Calu3 (cell line): Measurements from ENCODE around the gene FRMD5. TPM values are rescaled to one million over a fixed set of nuclear protein-coding genes. Genes with fewer than 3 reads are reported as not detected.

Experiments used
- BruUV-seq: library from RNA; stranded (reverse); fragments of 400-500 nt; replicated peaks from 2 replicates; lab custom pipeline; 2021; lab: Mats Ljungman, UMichigan
- CTCF ChIA-PET: fragments of 300-600 bp; sonication (Branson Sonifier 250); formaldehyde crosslinking; loops from one replicate; lab custom pipeline; 2022; ENCODE audit warnings: antibody characterized with exemption; lab: Charles Lee
- DNase-seq: peaks from one replicate; pipeline ENCODE4 v3.0.0; 2022
- H3K27ac Mint-ChIP-seq: one replicate; pipeline ENCODE4 v1.8.0; 2022; ENCODE audit warnings: mixed read lengths; ENCODE audit not compliant: unreplicated experiment
- H3K27me3 Mint-ChIP-seq: one replicate; pipeline ENCODE4 v1.8.0; 2022; ENCODE audit warnings: mixed read lengths; ENCODE audit not compliant: unreplicated experiment
- H3K36me3 Mint-ChIP-seq: one replicate; pipeline ENCODE4 v1.8.0; 2022; ENCODE audit warnings: mild to moderate bottlenecking, moderate library complexity, mixed read lengths; ENCODE audit not compliant: insufficient read depth, unreplicated experiment
- H3K4me1 Mint-ChIP-seq: one replicate; pipeline ENCODE4 v1.8.0; 2022; ENCODE audit warnings: mild to moderate bottlenecking, low read depth, mixed read lengths; ENCODE audit not compliant: unreplicated experiment
- H3K4me3 Mint-ChIP-seq: one replicate; pipeline ENCODE4 v1.8.0; 2022; ENCODE audit warnings: mild to moderate bottlenecking, low read depth, moderate library complexity, mixed read lengths; ENCODE audit not compliant: unreplicated experiment
- H3K9me3 Mint-ChIP-seq: one replicate; pipeline ENCODE4 v1.8.0; 2022; ENCODE audit warnings: low read depth, mixed read lengths; ENCODE audit not compliant: unreplicated experiment
- CTCF ChIP-seq: fragments of 200-600 bp; IDR thresholded peaks from one replicate; pipeline ENCODE4 v1.8.0; 2022; ENCODE audit warnings: antibody characterized with exemption; ENCODE audit not compliant: unreplicated experiment
- intact Hi-C: fragments of 100-400 bp; cut with micrococcal nuclease; formaldehyde crosslinking; loops from one replicate; pipeline ENCODE4 v1.10.0; 2022; ENCODE audit not compliant: unreplicated experiment
- total RNA-seq: library from RNA; stranded (reverse); gene quantifications from 2 replicates; pipeline ENCODE4 v1.2.3, GENCODE V29; 2022

The FRMD5 gene
- total RNA-seq, 1 experiment from 2014 or later: 10.9 TPM

DNA sequence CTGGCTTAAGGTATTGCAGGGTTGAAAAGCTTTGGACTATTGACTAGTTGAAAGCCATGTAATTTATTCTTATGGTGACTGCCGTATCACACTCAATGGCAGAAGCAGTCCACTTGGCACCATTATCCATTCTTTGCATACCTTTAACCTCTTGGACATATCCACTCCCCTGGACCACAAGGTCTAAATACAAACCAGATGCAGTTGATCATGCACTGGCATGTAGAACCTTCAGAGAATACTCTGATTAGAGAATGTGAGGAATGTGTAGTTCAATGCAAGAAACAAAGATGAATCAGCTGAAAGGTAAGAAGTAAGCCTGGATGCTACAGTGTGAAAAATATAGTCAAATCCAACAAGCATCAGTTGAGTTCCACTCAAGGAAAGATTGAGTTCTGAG is 93.1 kb downstream of the FRMD5 start:
- H3K4me3 Mint-ChIP-seq: peak overlapping the region; percentile 58
- TF ChIP-seq CTCF: no peak
- no peaks in the 10 kb centered on the region for H3K27me3 Mint-ChIP-seq
- H3K36me3 Mint-ChIP-seq: no peaks in the 10 kb centered on the region
- H3K9me3 Mint-ChIP-seq: no peaks in the 10 kb centered on the region
- CTCF ChIA-PET: no interaction called here
- DNase-seq: no peak
- peak overlapping the region; percentile 90 for H3K27ac Mint-ChIP-seq
- BruUV-seq: no TSS peak
- peaks cover 33% of the 10 kb centered on the region for H3K4me1 Mint-ChIP-seq
- intact Hi-C loops: loop anchor here (10.0 kb wide), 1 partner anchor 93 kb away; the partner anchor contains the start of gene FRMD5

- no peak for TF ChIP-seq CTCF
- Mint-ChIP-seq H3K27ac (no peak overlapping the region), H3K9me3 (no peaks in the 10 kb centered on the region), H3K36me3 (no peaks in the 10 kb centered on the region), H3K27me3 (no peaks in the 10 kb centered on the region), H3K4me3 (no peak overlapping the region), H3K4me1 (peaks cover 26% of the 10 kb centered on the region)
- BruUV-seq: no TSS peak
- CTCF ChIA-PET: no interaction called here
- DNase-seq: no peak
- intact Hi-C loops: loop anchor here (10.0 kb wide), 1 partner anchor 94 kb away; the partner anchor contains the start of gene FRMD5
Measured at GRCh38 chr15:44101286-44101685, 93.8 kb downstream of the FRMD5 start.

DNA sequence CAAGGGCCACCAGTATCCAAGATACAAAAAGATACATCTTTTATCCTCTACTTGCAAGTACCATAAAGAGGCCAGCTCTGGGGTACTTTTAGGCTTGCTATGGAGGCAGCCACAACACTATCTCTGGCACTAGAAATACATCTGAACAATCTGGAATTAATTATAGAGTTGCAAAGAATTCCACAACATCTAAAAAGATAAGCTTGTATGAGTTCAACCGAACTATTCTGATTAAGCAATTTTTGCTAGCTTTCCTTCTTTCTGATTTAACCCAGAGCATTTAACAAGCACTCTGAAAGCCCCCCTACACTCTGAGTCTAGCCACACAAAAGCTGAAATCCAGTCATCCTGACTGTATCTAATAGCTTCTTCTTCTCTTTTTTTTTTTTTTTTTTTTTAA is 95.4 kb downstream of the FRMD5 start:
- TF ChIP-seq CTCF: no peak
- no peak overlapping the region for H3K4me3 Mint-ChIP-seq
- H3K4me1 Mint-ChIP-seq: peaks cover 23% of the 10 kb centered on the region
- no peak overlapping the region for H3K27ac Mint-ChIP-seq
- intact Hi-C loops: loop anchor here (10.0 kb wide), 1 partner anchor 95 kb away; the partner anchor contains the start of gene FRMD5
- no peaks in the 10 kb centered on the region for H3K36me3 Mint-ChIP-seq
- CTCF ChIA-PET: interaction anchor here (0.7 kb wide), 1 partner anchor 140 kb away, joined by 6 read pairs; no protein-coding TSS in a partner anchor
- H3K9me3 Mint-ChIP-seq: no peaks in the 10 kb centered on the region
- H3K27me3 Mint-ChIP-seq: no peaks in the 10 kb centered on the region
- no TSS peak for BruUV-seq
- no peak for DNase-seq

- no TSS peak for BruUV-seq
- CTCF ChIA-PET: no interaction called here
- peaks cover 22% of the 10 kb centered on the region for H3K4me1 Mint-ChIP-seq
Measured at GRCh38 chr15:44097552-44097951, 97.5 kb downstream of the FRMD5 start.

More at GRCh38 chr15:44097552-44097951, 97.5 kb downstream of the FRMD5 start:
- Mint-ChIP-seq H3K9me3 (no peaks in the 10 kb centered on the region), H3K36me3 (no peaks in the 10 kb centered on the region), H3K4me3 (no peak overlapping the region), H3K27ac (no peak overlapping the region), H3K27me3 (no peaks in the 10 kb centered on the region)
- TF ChIP-seq CTCF: no peak
- DNase-seq: no peak
- intact Hi-C loops: no loop called here
